Immature natural killer cell (primary cell): ENCODE measurements around the gene ARL8A. TPM values are rescaled to one million over a fixed set of nuclear protein-coding genes. Genes with fewer than 3 reads are reported as not detected.
"Not testable (repeated sequence)": the region's sequence is repeated elsewhere in the genome, so short reads cannot be mapped to it uniquely, and the experiment has no call there.

Source experiments
- DNase-seq, 3 donors: peaks; one replicate each; pipeline ENCODE4 v3.0.0; 2022; ENCODE audit warnings: mixed read lengths in 1 of 3
- H3K27ac Mint-ChIP-seq, 6 donors: one replicate each; pipeline ENCODE4 v1.8.0; 2020; ENCODE audit warnings: mixed read lengths in 6 of 6, mild to moderate bottlenecking in 5 of 6, inconsistent platforms in 4 of 6, moderate library complexity in 3 of 6
- H3K27me3 Mint-ChIP-seq, 3 donors: one replicate each; pipeline ENCODE4 v1.8.0; 2020 to 2021; ENCODE audit warnings: low read depth in 3 of 3, mild to moderate bottlenecking in 3 of 3, mixed read lengths in 3 of 3, moderate library complexity in 3 of 3, inconsistent platforms in 1 of 3
- H3K36me3 Mint-ChIP-seq, 3 donors: one replicate each; pipeline ENCODE4 v1.8.0; 2020; ENCODE audit warnings: mixed read lengths in 3 of 3, inconsistent platforms in 2 of 3, mild to moderate bottlenecking in 2 of 3
- H3K4me1 Mint-ChIP-seq, 2 donors: one replicate each; pipeline ENCODE4 v1.8.0; 2020; ENCODE audit warnings: inconsistent platforms in 2 of 2, mild to moderate bottlenecking in 2 of 2, mixed read lengths in 2 of 2, moderate library complexity in 1 of 2
- H3K4me3 Mint-ChIP-seq, 5 donors: one replicate each; pipeline ENCODE4 v1.8.0; 2020; ENCODE audit warnings: mild to moderate bottlenecking in 5 of 5, mixed read lengths in 5 of 5, inconsistent platforms in 3 of 5, moderate library complexity in 3 of 5
- H3K9me3 Mint-ChIP-seq, 6 donors: one replicate each; pipeline ENCODE4 v1.8.0; 2020; ENCODE audit warnings: mild to moderate bottlenecking in 6 of 6, mixed read lengths in 6 of 6, inconsistent platforms in 4 of 6, moderate library complexity in 3 of 6
- polyA plus RNA-seq, 3 donors: library from polyadenylated mRNA; unstranded; fragments of 300-500 nt; fragmentation: Illumina TruSeq; gene quantifications; one replicate each; pipeline ENCODE4 v1.2.3, GENCODE V29; 2021

ARL8A gene
- polyA plus RNA-seq, 3 donors from 2014 or later = 9.7 to 15.0 (median 11.0) TPM

DNA sequence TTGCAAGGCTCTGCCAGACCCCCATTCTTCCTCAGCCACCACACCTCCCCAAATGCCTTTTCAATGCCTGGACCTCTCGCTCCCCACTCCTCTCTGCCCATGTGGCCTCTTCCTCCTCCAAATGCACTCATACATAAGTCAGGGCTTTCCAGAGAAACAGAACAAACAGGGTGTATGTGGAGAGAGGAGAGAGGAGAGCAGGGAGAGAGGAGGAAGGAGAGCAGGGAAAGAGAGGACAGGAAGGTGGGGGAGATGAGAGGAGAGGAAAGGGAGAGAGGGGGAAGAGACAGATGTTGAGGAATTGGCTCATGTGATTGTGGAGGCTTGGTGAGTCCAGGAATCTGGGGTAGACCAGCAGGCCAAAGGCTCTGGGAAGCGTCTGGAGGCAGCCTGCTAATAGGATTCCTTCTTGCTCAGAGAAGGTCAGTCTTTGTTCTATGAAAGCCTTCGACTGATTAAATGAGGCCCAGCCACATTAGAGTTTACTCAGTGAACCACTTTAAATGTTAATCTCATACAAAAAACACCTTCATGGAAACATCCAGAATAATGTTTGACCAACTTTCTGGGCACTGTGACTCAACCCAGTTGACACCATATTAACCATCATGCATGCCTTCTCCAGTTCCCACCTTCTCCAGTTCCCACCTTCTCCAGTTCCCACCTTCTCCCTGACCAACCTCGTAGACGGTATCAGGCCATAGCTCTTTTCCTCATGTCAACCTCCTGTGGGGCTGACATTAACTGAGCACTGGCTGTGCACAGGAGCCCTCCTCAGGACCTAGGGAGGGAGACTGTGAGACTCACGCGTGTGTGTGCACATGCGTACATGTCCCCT, 37.7 kb upstream of the ARL8A start:
- no peak overlapping the region for H3K4me3 Mint-ChIP-seq
- H3K36me3 Mint-ChIP-seq = no peaks in the 10 kb centered on the region
- DNase-seq = no peak
- no peaks in the 10 kb centered on the region for H3K9me3 Mint-ChIP-seq
- H3K27me3 Mint-ChIP-seq = peaks cover 2 to 8% (median 2%) of the 10 kb centered on the region in 3 donors
- peaks cover 0 to 4% of the 10 kb centered on the region in 2 donors for H3K4me1 Mint-ChIP-seq
- H3K27ac Mint-ChIP-seq = no peak overlapping the region

DNA sequence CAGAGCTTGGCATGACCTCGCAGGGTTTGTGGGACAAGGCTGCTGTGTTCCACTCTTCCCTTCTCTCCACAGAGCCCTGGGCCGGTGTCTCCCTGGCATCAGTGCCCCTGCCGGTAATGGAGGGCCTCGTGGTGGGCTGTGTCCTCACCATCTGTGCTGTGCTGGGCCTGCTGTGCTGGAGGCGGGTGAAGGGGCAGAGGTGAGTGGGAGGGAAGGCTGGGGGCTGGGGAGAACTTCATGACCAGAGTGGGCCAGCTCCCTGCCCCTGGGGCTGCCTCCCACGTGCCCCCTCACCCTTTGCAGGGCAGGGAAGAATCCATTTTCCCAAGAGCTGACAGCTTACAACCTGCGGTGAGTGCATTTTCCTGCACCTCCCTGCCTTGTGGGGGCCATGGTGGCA, 37.0 kb upstream of the ARL8A start:
- Mint-ChIP-seq H3K4me3 (no peak overlapping the region), H3K4me1 (peaks cover 0 to 4% of the 10 kb centered on the region in 2 donors), H3K27ac (no peak overlapping the region), H3K9me3 (no peaks in the 10 kb centered on the region), H3K27me3 (peaks cover 2 to 6% (median 2%) of the 10 kb centered on the region in 3 donors), H3K36me3 (no peaks in the 10 kb centered on the region)
- no peak for DNase-seq

DNA sequence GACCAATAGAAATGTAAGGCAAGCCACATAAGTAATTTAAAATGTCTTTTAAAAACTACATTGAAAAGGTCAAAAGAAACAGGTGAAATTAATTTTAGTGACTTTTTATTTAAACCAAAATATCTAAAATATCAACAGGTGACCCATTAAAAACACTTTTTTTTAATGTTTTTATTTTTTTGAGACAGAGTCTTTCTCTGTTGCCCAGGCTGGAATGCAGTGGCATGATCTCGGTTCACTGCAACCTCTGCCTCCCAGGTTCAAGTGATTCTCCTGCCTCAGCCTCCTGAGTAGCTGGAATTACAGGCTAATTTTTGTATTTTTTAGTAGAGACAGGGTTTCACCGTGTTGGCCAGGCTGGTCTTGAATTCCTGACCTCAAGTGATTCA, 36.2 kb upstream of the ARL8A start:
- not testable (repeated sequence) for H3K27ac Mint-ChIP-seq, H3K4me3 Mint-ChIP-seq, H3K36me3 Mint-ChIP-seq, DNase-seq, H3K4me1 Mint-ChIP-seq, H3K27me3 Mint-ChIP-seq, H3K9me3 Mint-ChIP-seq

DNA sequence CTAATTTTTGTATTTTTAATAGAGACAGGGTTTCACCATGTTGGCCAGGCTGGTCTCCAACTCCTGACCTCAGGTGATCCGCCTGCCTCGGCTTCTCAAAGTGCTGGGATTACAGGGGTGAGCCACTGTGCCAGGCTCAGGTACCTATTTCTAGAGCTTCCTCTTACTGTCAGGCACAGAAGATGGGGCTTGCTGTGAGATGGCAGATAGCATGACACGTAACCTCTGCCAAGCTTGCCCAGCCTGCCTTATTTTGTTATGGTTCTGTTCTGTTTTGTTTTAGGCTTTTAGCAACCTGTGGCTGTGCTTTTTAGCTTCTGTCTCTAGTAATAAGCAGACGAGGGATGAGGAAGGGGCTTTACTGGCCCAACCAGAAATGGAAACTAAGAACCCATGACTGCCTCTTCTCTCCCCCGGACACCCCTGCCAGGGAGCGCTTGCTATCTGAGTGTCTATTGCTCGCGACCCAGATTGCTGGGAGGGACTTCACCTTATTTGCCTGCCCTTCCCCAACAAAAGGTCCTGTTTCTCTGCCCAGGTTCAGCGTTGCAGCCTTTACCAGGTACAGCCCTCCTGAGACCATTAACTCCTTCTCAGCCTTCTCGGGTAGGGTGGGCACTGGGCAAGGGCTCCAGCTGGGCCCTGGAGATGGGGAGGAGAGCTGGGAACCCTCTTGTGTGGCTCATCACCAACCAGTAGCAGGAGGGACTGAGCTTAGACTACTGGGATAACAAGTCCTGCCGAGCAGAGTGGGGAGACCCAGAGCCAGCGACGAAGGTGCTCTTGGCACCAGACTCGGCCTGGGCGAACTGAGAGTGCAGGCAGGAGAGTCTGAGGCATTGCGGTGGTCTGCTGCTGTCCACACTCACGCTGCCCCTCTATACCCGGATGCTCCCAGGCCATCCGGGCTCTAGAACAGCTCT, 35.6 kb upstream of the ARL8A start:
- Mint-ChIP-seq H3K4me1 (peaks cover 0 to 4% of the 10 kb centered on the region in 2 donors), H3K4me3 (no peak overlapping the region), H3K27ac (peak overlapping the region in 1 of 6 donors; percentile 58), H3K9me3 (no peaks in the 10 kb centered on the region), H3K27me3 (peaks cover 2 to 9% (median 2%) of the 10 kb centered on the region in 3 donors), H3K36me3 (no peaks in the 10 kb centered on the region)
- no peak for DNase-seq

DNA sequence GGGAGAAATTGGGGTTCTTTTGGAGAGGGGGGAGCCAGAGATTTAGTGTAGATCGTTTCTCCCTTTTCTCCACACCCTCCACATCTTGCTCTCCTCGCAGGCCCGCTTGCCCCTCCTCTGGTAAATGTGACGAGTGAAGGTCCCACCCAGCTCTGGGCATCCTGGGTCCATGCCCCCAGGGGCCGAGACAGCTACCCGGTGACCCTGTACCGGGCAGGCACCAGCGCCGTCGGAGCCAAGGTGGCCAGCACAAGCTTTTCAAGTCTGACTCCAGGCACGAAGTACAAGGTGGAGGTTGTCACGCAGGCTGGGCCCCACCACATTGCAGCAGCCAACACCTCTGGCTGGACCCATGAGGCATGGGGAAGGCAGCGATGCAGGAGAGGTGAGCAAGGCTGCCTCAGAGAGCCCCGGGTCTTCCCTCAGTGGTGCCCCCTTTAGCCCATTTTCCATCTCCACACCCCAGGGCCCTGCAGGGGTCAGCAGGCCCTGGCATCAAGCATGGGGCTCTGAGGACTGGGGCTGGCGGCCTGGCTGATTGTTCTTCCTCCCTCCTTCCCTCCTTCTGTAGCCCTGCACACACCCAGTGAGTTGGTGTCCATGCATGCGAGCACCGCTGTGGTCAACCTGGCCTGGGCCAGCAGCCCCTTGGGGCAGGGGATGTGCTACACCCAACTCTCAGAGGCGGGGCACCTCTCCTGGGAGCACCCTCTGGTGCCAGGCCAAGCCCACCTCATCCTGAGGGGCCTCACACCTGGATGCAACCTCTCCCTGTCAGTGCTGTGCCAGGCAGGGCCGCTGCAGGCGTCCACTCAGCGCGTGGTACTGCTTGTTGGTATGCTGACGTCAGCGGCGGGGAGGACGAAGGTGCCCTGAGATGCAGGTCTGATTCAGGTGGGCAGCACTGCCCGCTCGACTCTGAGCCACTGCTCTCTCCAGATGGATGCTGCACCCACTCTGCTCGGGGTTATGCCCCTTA, 32.7 kb upstream of the ARL8A start:
- no peaks in the 10 kb centered on the region for H3K36me3 Mint-ChIP-seq
- H3K27me3 Mint-ChIP-seq = peaks cover 2 to 7% (median 2%) of the 10 kb centered on the region in 3 donors

DNA sequence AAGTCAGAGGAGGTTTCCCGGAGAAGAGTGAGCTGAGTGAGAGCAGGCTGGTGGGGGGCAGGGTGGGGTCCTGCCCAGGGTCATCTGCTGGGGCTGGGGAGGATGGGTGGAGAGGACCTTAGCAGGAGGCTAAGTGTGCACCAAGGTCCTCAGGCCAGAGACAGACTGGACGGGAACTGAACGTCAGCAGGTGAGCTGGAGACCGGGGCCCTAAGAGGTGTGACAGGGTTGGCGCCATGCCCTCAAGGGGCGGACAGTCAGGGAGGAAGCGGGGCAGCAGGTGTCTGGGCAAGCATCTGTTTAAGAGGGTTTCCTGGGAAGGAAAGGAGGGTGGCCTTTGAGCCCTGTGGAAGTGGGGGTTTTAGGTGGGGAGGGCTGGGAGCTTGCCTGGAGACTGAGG, 29.5 kb upstream of the ARL8A start:
- H3K4me1 Mint-ChIP-seq = no peaks in the 10 kb centered on the region
- no peak for DNase-seq
- H3K4me3 Mint-ChIP-seq = no peak overlapping the region
- peaks cover 0 to 4% (median 0%) of the 10 kb centered on the region in 3 donors for H3K27me3 Mint-ChIP-seq
- no peak overlapping the region for H3K27ac Mint-ChIP-seq
- no peaks in the 10 kb centered on the region for H3K36me3 Mint-ChIP-seq
- H3K9me3 Mint-ChIP-seq = no peaks in the 10 kb centered on the region

More for the DNA sequence above, 32.7 kb upstream of the ARL8A start:
- Mint-ChIP-seq H3K4me3 (no peak overlapping the region), H3K4me1 (no peaks in the 10 kb centered on the region), H3K27ac (no peak overlapping the region), H3K9me3 (no peaks in the 10 kb centered on the region)
- no peak for DNase-seq

DNA sequence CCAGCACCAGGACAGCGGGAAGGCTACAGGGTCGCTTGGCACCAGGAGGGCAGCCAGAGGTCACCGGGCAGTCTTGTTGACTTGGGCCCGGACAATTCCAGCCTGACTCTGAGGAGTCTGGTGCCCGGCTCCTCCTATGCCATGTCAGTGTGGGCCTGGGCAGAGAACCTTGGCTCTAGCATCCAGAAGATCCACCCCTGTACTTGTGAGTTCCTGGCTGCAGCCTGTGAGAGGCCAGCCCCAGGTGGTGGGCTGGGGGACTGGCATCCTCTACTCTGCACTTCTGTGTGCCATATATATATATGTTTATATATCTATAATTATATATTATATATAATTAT, 27.4 kb upstream of the ARL8A start:
- H3K27ac Mint-ChIP-seq = no peak overlapping the region
- H3K27me3 Mint-ChIP-seq = peaks cover 0 to 2% (median 0%) of the 10 kb centered on the region in 3 donors

DNA sequence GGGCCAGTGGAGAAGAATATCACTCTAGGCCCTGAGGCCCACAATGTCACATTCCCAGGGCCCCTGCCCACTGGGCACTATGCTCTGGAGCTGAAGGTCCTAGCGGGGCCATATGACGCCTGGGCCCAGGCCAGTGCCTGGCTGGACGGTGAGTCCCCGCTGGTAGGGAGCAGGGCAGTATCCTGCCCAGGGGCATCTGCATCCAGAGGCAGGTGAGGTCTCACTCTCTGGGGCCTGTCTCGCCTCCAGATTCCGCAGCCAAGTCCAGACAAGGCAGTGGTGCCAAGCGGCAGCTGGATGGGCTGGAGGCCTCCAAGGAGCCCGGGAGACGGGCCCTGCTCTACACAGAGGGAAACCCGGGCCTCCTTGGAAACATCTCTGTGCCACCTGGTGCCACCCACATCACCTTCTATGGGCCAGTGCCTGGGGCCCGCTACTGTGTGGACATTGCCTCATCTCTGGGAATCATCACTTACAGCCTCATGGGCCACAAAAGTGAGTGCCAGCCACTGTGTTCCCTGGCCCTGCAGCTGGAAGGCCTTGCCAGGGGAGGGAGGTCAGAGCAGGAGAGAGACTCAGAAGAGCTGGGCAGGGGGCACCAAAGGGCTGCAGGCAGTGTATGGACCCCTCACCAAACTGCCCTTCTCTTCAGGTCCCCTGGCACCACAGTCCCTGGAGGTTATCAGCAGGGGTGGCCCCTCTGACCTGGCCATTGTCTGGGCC, 26.9 kb upstream of the ARL8A start:
- Mint-ChIP-seq H3K27ac (no peak overlapping the region), H3K36me3 (no peaks in the 10 kb centered on the region), H3K4me1 (peaks cover 0 to 1% of the 10 kb centered on the region in 2 donors), H3K9me3 (no peaks in the 10 kb centered on the region), H3K27me3 (peaks cover 0 to 2% (median 0%) of the 10 kb centered on the region in 3 donors), H3K4me3 (no peak overlapping the region)
- no peak for DNase-seq

More for the DNA sequence above, 27.4 kb upstream of the ARL8A start:
- Mint-ChIP-seq H3K36me3 (no peaks in the 10 kb centered on the region), H3K9me3 (no peaks in the 10 kb centered on the region), H3K4me3 (no peak overlapping the region), H3K4me1 (peaks cover 0 to 1% of the 10 kb centered on the region in 2 donors)
- no peak for DNase-seq

DNA sequence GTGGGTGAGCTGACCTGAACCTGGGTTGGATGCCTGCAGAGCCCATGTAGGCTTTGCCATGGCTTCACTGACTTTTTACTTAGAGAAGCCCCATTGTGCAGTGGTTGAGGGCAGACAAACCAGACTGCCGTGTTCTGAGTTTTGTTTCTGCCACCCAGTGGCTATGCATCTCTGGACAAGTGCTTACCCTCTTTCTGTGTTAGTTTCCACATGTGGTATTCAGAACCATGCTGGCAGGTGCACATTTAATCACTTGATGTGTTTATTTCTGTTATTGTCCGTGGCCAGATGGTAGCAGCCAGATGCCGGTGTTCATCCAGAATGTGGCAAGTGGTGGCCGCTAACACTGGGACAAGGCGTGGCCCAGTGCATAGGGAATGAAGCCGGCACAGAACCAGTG, 26.2 kb upstream of the ARL8A start:
- DNase-seq = no peak
- no peak overlapping the region for H3K4me3 Mint-ChIP-seq
- no peaks in the 10 kb centered on the region for H3K36me3 Mint-ChIP-seq
- H3K27ac Mint-ChIP-seq = no peak overlapping the region
- no peaks in the 10 kb centered on the region for H3K27me3 Mint-ChIP-seq
- H3K4me1 Mint-ChIP-seq = peaks cover 0 to 5% of the 10 kb centered on the region in 2 donors
- no peaks in the 10 kb centered on the region for H3K9me3 Mint-ChIP-seq

DNA sequence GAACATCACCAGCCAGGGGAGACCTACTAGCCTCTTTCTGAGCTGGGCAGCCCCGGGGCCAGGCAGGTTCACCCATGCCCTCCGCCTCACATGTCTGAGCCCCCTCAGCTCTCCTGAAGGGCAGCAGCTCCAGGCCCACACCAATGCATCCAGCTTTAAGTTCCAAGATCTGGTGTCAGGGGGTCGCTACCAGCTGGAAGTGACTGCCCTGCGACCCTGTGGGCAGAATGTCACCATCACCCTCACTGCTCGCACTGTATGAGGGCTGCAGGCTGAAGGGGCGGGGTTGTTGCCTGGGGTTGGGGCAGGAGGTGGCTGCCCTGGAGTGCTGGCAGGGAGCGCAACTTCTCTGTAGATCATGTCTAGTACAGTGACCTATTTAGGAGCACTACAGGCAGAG, 24.3 kb upstream of the ARL8A start:
- H3K27ac Mint-ChIP-seq = no peak overlapping the region
- H3K4me3 Mint-ChIP-seq = no peak overlapping the region
- no peaks in the 10 kb centered on the region for H3K36me3 Mint-ChIP-seq
- DNase-seq = no peak
- H3K4me1 Mint-ChIP-seq = peaks cover 12 to 22% of the 10 kb centered on the region in 2 donors
- H3K27me3 Mint-ChIP-seq = no peaks in the 10 kb centered on the region
- H3K9me3 Mint-ChIP-seq = no peaks in the 10 kb centered on the region

DNA sequence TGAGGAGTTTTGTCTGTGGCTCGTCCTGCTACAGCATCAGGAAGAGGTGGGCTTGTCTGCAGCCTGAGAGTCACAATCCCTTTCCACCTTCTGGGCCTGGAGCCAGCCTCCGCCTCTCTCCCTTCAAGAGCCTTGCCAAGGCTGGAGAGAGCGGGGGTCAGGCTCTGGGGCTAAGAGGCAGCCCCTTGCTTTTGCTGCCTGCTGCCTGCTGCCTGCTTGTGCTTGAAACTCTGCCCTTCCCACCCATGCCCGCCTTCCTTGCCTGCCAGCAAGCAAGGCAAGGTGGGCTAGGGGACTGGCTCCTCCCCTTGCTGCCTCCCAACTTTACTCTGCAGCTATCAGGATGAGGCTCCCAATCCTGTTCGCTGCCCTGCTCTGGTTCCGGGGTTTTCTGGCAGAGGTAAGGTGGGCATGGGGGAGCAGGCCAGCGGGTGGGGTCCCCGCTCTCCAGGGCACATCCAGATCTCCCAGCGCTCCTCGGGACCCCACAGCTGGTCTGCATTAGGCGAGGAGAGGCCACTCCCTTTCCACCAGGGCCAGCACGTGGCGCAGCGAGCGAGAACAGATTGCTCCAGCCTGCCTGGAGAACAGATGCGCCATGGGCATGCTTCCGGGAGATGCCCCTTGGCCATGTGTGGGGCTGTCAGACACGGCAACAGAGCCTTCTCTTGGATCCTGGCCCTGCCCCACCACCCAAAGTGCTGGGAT, 23.3 kb upstream of the ARL8A start:
- Mint-ChIP-seq H3K27ac (no peak overlapping the region), H3K27me3 (peaks cover 0 to under 1% (median 0%) of the 10 kb centered on the region in 3 donors), H3K9me3 (no peaks in the 10 kb centered on the region), H3K36me3 (no peaks in the 10 kb centered on the region), H3K4me1 (peaks cover 21 to 31% of the 10 kb centered on the region in 2 donors), H3K4me3 (no peak overlapping the region)
- DNase-seq = no peak

DNA sequence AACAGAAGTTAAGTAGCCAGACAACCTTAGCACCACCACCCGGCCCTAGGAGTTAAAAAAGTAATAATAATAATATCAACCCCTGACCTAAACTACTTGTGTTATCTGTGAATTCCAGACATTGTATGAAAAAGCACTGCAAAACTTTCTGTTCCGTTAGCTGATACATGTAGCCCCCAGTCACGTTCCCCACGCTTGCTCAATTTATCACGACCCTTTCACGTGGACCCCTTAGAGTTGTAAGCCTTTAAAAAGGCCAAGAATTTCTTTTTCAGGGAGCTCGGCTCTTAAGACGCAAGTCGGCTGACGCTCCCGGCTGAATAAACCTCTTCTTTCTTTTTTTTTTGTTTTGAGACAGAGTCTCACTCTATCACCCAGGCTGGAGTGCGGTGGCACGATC, 22.5 kb upstream of the ARL8A start:
- H3K27me3 Mint-ChIP-seq, DNase-seq, H3K36me3 Mint-ChIP-seq, H3K9me3 Mint-ChIP-seq, H3K4me3 Mint-ChIP-seq, H3K27ac Mint-ChIP-seq: not testable (repeated sequence)
- peaks cover 29 to 39% of the 10 kb centered on the region in 2 donors for H3K4me1 Mint-ChIP-seq
